Measurements from ENCODE around the gene NOVA1.

NOVA1 gene

GRCh38 chr14:26427097-26427496 is 170.7 kb downstream of the NOVA1 start:
- Histone ChIP-seq H3K4me1 (ENCODE audit: control insufficient read depth, insufficient read depth, low read length) (peaks cover 3% of the 10 kb centered on the region), H3K9ac (ENCODE audit: low read depth, low read length) (no peak overlapping the region), H3K36me3 (ENCODE audit: control insufficient read depth, insufficient read depth, low read length) (no peaks in the 10 kb centered on the region), H3K9me3 (ENCODE audit: control insufficient read depth, insufficient read depth, low read length) (no peaks in the 10 kb centered on the region), H3K27me3 (ENCODE audit: control insufficient read depth, insufficient read depth, low read length) (no peaks in the 10 kb centered on the region), H3K4me3 (ENCODE audit: low read depth, low read length) (no peak overlapping the region)

DNA sequence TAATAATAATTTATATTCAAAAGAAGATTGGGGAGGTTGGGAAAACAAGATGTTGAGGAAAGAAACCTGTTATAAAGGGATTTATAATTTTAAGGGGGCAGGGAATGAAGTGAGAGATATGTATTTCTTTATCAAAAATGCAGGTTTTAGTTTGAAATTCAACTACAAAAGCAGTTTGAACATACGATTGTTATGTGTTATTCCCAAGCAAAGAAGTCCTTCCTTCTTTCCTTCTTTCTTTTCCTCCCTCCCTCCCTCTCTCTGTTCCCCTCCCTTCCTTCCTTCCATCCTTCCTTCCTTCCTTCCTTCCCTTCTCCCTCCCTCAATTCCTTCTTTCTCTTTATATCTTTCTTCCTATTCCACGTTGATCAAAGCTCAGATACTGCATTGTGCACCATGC is 173.3 kb downstream of the NOVA1 start:
- Histone ChIP-seq H3K9me3 (ENCODE audit: control insufficient read depth, insufficient read depth, low read length) (no peaks in the 10 kb centered on the region), H3K4me3 (ENCODE audit: low read depth, low read length) (no peak overlapping the region), H3K4me1 (ENCODE audit: control insufficient read depth, insufficient read depth, low read length) (peaks cover 3% of the 10 kb centered on the region), H3K27me3 (ENCODE audit: control insufficient read depth, insufficient read depth, low read length) (no peaks in the 10 kb centered on the region), H3K36me3 (ENCODE audit: control insufficient read depth, insufficient read depth, low read length) (no peaks in the 10 kb centered on the region), H3K9ac (ENCODE audit: low read depth, low read length) (no peak overlapping the region)

- Histone ChIP-seq H3K4me1 (ENCODE audit: control insufficient read depth, insufficient read depth, low read length) (no peaks in the 10 kb centered on the region), H3K4me3 (ENCODE audit: low read depth, low read length) (no peak overlapping the region), H3K9ac (ENCODE audit: low read depth, low read length) (no peak overlapping the region), H3K36me3 (ENCODE audit: control insufficient read depth, insufficient read depth, low read length) (no peaks in the 10 kb centered on the region), H3K9me3 (ENCODE audit: control insufficient read depth, insufficient read depth, low read length) (no peaks in the 10 kb centered on the region), H3K27me3 (ENCODE audit: control insufficient read depth, insufficient read depth, low read length) (no peaks in the 10 kb centered on the region)
Measured at GRCh38 chr14:26415618-26416123, 182.2 kb downstream of the NOVA1 start.

DNA sequence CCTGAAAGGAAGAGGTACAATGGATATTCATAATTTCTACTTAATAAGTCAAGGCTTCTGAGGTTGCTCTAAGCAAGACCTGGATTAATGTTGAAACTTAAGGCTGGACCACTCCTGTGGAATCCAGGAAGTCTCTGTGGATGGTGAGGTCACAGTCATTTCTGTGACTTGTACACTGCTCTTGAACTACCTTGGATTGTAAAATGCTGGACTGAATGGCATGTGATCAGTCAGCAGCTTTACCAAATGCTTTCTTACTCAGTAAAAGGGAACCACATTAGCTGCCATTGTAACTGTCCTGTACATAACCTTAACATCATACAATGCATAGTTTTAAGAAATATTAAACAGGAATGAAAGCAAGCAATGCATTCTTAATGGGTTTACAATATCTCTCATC is 182.9 kb downstream of the NOVA1 start:
- no peaks in the 10 kb centered on the region for H3K9me3 ChIP-seq (ENCODE audit: control insufficient read depth, insufficient read depth, low read length)
- H3K4me1 ChIP-seq (ENCODE audit: control insufficient read depth, insufficient read depth, low read length): no peaks in the 10 kb centered on the region
- no peaks in the 10 kb centered on the region for H3K27me3 ChIP-seq (ENCODE audit: control insufficient read depth, insufficient read depth, low read length)
- H3K9ac ChIP-seq (ENCODE audit: low read depth, low read length): no peak overlapping the region
- H3K4me3 ChIP-seq (ENCODE audit: low read depth, low read length): no peak overlapping the region
- H3K36me3 ChIP-seq (ENCODE audit: control insufficient read depth, insufficient read depth, low read length): no peaks in the 10 kb centered on the region

- no peak overlapping the region for H3K9ac ChIP-seq (ENCODE audit: low read depth, low read length)
- no peaks in the 10 kb centered on the region for H3K9me3 ChIP-seq (ENCODE audit: control insufficient read depth, insufficient read depth, low read length)
- H3K4me1 ChIP-seq (ENCODE audit: control insufficient read depth, insufficient read depth, low read length): no peaks in the 10 kb centered on the region
- H3K4me3 ChIP-seq (ENCODE audit: low read depth, low read length): no peak overlapping the region
- no peaks in the 10 kb centered on the region for H3K27me3 ChIP-seq (ENCODE audit: control insufficient read depth, insufficient read depth, low read length)
- H3K36me3 ChIP-seq (ENCODE audit: control insufficient read depth, insufficient read depth, low read length): no peaks in the 10 kb centered on the region
Measured at GRCh38 chr14:26414103-26414502, 183.7 kb downstream of the NOVA1 start.

- Histone ChIP-seq H3K36me3 (ENCODE audit: control insufficient read depth, insufficient read depth, low read length) (no peaks in the 10 kb centered on the region), H3K4me1 (ENCODE audit: control insufficient read depth, insufficient read depth, low read length) (no peaks in the 10 kb centered on the region), H3K9ac (ENCODE audit: low read depth, low read length) (no peak overlapping the region), H3K27me3 (ENCODE audit: control insufficient read depth, insufficient read depth, low read length) (no peaks in the 10 kb centered on the region), H3K9me3 (ENCODE audit: control insufficient read depth, insufficient read depth, low read length) (no peaks in the 10 kb centered on the region), H3K4me3 (ENCODE audit: low read depth, low read length) (no peak overlapping the region)
Measured at GRCh38 chr14:26412421-26412820, 185.4 kb downstream of the NOVA1 start.

GRCh38 chr14:26410189-26410685 is 187.6 kb downstream of the NOVA1 start:
- Histone ChIP-seq H3K27me3 (ENCODE audit: control insufficient read depth, insufficient read depth, low read length) (no peaks in the 10 kb centered on the region), H3K9ac (ENCODE audit: low read depth, low read length) (no peak overlapping the region), H3K4me1 (ENCODE audit: control insufficient read depth, insufficient read depth, low read length) (no peaks in the 10 kb centered on the region), H3K9me3 (ENCODE audit: control insufficient read depth, insufficient read depth, low read length) (no peaks in the 10 kb centered on the region), H3K4me3 (ENCODE audit: low read depth, low read length) (no peak overlapping the region), H3K36me3 (ENCODE audit: control insufficient read depth, insufficient read depth, low read length) (no peaks in the 10 kb centered on the region)

GRCh38 chr14:26404927-26405326 is 192.9 kb downstream of the NOVA1 start:
- H3K36me3 ChIP-seq (ENCODE audit: control insufficient read depth, insufficient read depth, low read length): no peaks in the 10 kb centered on the region
- no peaks in the 10 kb centered on the region for H3K9me3 ChIP-seq (ENCODE audit: control insufficient read depth, insufficient read depth, low read length)
- H3K27me3 ChIP-seq (ENCODE audit: control insufficient read depth, insufficient read depth, low read length): no peaks in the 10 kb centered on the region
- H3K4me3 ChIP-seq (ENCODE audit: low read depth, low read length): no peak overlapping the region
- no peak overlapping the region for H3K9ac ChIP-seq (ENCODE audit: low read depth, low read length)
- no peaks in the 10 kb centered on the region for H3K4me1 ChIP-seq (ENCODE audit: control insufficient read depth, insufficient read depth, low read length)

- no peaks in the 10 kb centered on the region for H3K27me3 ChIP-seq (ENCODE audit: control insufficient read depth, insufficient read depth, low read length)
- H3K9ac ChIP-seq (ENCODE audit: low read depth, low read length): no peak overlapping the region
- H3K4me3 ChIP-seq (ENCODE audit: low read depth, low read length): no peak overlapping the region
- H3K36me3 ChIP-seq (ENCODE audit: control insufficient read depth, insufficient read depth, low read length): no peaks in the 10 kb centered on the region
- H3K9me3 ChIP-seq (ENCODE audit: control insufficient read depth, insufficient read depth, low read length): no peaks in the 10 kb centered on the region
- H3K4me1 ChIP-seq (ENCODE audit: control insufficient read depth, insufficient read depth, low read length): no peaks in the 10 kb centered on the region
Measured at GRCh38 chr14:26403760-26404159, 194.1 kb downstream of the NOVA1 start.

DNA sequence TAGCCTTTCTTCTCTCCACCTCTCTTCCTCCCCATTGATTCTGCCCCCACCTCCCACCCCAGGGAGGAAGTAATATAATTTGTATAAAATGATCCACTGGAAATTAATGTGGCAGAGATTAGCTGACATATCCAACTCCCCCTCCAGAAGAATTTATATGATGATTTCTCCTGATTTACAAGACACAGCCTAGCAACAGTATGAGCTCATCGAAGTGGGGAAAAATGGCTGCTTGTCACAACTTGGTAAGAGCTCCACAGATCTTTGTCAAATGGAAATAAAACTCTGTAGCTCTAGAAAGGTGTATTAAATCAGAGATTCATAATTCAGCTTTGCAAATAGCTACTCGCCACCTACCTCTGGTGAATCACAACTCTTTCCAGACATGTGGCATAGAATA is 195.7 kb downstream of the NOVA1 start:
- Histone ChIP-seq H3K9ac (ENCODE audit: low read depth, low read length) (no peak overlapping the region), H3K4me3 (ENCODE audit: low read depth, low read length) (no peak overlapping the region), H3K9me3 (ENCODE audit: control insufficient read depth, insufficient read depth, low read length) (no peaks in the 10 kb centered on the region), H3K4me1 (ENCODE audit: control insufficient read depth, insufficient read depth, low read length) (no peaks in the 10 kb centered on the region), H3K36me3 (ENCODE audit: control insufficient read depth, insufficient read depth, low read length) (no peaks in the 10 kb centered on the region), H3K27me3 (ENCODE audit: control insufficient read depth, insufficient read depth, low read length) (no peaks in the 10 kb centered on the region)

DNA sequence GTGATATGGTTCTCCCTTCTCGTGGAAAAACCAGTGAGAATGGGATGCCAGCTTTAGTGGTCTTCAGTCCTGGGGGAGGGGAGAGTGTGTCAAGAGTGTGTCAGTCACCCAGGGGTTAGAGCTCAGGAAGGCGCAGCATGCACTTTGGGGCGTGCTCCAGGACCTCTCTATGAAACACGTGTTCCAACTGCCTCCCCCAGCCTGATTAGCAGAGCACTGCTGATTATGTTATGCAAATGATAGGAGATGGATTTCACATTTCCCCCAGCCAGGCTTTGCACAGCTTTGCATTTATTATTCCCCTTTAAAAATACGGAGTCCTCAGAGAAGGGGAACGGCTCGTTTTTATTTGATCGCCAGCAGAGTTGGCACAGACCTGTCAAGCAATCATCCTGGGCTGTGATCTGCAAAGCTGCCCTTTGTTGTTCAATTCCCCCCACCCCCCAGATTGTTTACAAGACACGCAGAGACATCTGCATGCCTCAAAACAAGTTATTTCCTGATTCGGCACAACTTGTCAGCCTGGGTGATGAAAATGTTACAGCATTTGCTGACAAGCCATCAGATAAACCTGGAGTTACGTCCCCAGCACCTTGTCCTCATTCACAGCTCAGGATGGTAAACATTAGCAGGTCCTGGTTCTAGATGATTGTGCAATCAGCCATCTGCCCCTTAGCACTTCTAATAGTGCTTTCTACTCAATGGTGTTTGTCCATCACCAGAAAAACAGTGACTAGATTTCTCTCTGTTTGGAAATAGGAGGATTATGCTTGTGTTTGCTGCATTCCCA is 196.5 kb downstream of the NOVA1 start:
- no peak overlapping the region for H3K4me3 ChIP-seq (ENCODE audit: low read depth, low read length)
- H3K9ac ChIP-seq (ENCODE audit: low read depth, low read length): no peak overlapping the region
- no peaks in the 10 kb centered on the region for H3K4me1 ChIP-seq (ENCODE audit: control insufficient read depth, insufficient read depth, low read length)
- no peaks in the 10 kb centered on the region for H3K27me3 ChIP-seq (ENCODE audit: control insufficient read depth, insufficient read depth, low read length)
- no peaks in the 10 kb centered on the region for H3K36me3 ChIP-seq (ENCODE audit: control insufficient read depth, insufficient read depth, low read length)
- H3K9me3 ChIP-seq (ENCODE audit: control insufficient read depth, insufficient read depth, low read length): no peaks in the 10 kb centered on the region

DNA sequence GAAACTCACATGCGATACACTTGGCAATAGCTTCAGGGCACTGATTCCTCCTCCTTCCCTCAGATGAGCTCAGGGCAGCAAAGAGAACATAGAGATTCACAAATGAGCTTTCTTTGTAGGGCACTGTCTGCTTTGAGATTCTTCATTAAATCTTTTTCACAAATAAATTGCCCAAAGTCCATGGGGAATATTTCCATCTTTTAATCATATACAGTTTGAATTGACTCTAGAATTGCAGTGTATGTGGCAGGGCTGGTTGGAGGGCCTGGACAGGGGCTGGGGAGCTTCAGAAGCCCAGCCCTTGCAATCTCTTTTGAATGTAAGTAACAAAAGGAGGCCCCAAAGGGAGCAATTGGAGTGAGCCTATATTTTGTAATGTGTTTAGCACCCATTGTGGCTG is 197.5 kb downstream of the NOVA1 start:
- no peak overlapping the region for H3K9ac ChIP-seq (ENCODE audit: low read depth, low read length)
- H3K27me3 ChIP-seq (ENCODE audit: control insufficient read depth, insufficient read depth, low read length): no peaks in the 10 kb centered on the region
- H3K9me3 ChIP-seq (ENCODE audit: control insufficient read depth, insufficient read depth, low read length): no peaks in the 10 kb centered on the region
- no peaks in the 10 kb centered on the region for H3K4me1 ChIP-seq (ENCODE audit: control insufficient read depth, insufficient read depth, low read length)
- H3K4me3 ChIP-seq (ENCODE audit: low read depth, low read length): no peak overlapping the region
- no peaks in the 10 kb centered on the region for H3K36me3 ChIP-seq (ENCODE audit: control insufficient read depth, insufficient read depth, low read length)
